Stimulated activated CD8-positive, alpha-beta memory T cell treated with anti-CD3 and anti-CD28 coated beads, Interleukin-15, amount 100 ng/mL, for 24 hours (primary cell): ENCODE results near the gene ARMC8.

ENCODE experiments used
- DNase-seq: peaks from one replicate; pipeline ENCODE4 v3.0.0-alpha.2; 2020; ENCODE audit warnings: low read depth

ARMC8 gene

GRCh38 chr3:138197524-138197923, 10.4 kb downstream of the ARMC8 start:
- no peak for DNase-seq

- no peak for DNase-seq
Observed at GRCh38 chr3:138199851-138200250, 12.8 kb downstream of the ARMC8 start.

- DNase-seq, result no peak
Observed at GRCh38 chr3:138200424-138200823, 13.3 kb downstream of the ARMC8 start.

GRCh38 chr3:138202945-138203701, 16.0 kb downstream of the ARMC8 start:
- no peak for DNase-seq

- DNase-seq, result no peak
Observed at GRCh38 chr3:138203938-138204337, 16.8 kb downstream of the ARMC8 start.

- DNase-seq, result no peak
Observed at GRCh38 chr3:138205527-138205926, 18.4 kb downstream of the ARMC8 start.

- DNase-seq, result no peak
Observed at GRCh38 chr3:138206196-138206595, 19.1 kb downstream of the ARMC8 start.

GRCh38 chr3:138210528-138210927, 23.4 kb downstream of the ARMC8 start:
- DNase-seq, result no peak

- no peak for DNase-seq
Observed at GRCh38 chr3:138213398-138214085, 26.4 kb downstream of the ARMC8 start.

- no peak for DNase-seq
Observed at GRCh38 chr3:138219255-138219654, 32.2 kb downstream of the ARMC8 start.

GRCh38 chr3:138220242-138220641, 33.1 kb downstream of the ARMC8 start:
- DNase-seq, result no peak

GRCh38 chr3:138220788-138221187, 33.7 kb downstream of the ARMC8 start:
- DNase-seq, result no peak

GRCh38 chr3:138222131-138222941, 35.2 kb downstream of the ARMC8 start:
- DNase-seq, result no peak

GRCh38 chr3:138222942-138223287, 35.8 kb downstream of the ARMC8 start:
- DNase-seq, result no peak

- DNase-seq, result no peak
Observed at GRCh38 chr3:138227650-138228049, 40.5 kb downstream of the ARMC8 start.

GRCh38 chr3:138230525-138230924, 43.4 kb downstream of the ARMC8 start:
- no peak for DNase-seq

- no peak for DNase-seq
Observed at GRCh38 chr3:138232705-138233364, 45.7 kb downstream of the ARMC8 start.

GRCh38 chr3:138234401-138235179, 47.5 kb downstream of the ARMC8 start:
- no peak for DNase-seq

- no peak for DNase-seq
Observed at GRCh38 chr3:138238711-138239110, 51.6 kb downstream of the ARMC8 start.

GRCh38 chr3:138241061-138241460, 54.0 kb downstream of the ARMC8 start:
- DNase-seq, result no peak

GRCh38 chr3:138241676-138242075, 54.6 kb downstream of the ARMC8 start:
- no peak for DNase-seq

- no peak for DNase-seq
Observed at GRCh38 chr3:138242466-138242865, 55.4 kb downstream of the ARMC8 start.
